GM19455 (cell line): Measurements from ENCODE around the gene EPHA6.

ENCODE experiments used
- ATAC-seq: cut with Tn5 transposase; IDR thresholded peaks from one replicate; pipeline ENCODE4 v1.9.1; 2021; ENCODE audit not compliant: unreplicated experiment

Gene EPHA6

GRCh38 chr3:96813820-96814650 is at the start of gene EPHA6:
EPHA6 (plus strand) TSS chr3:96814594.
- peak; percentile 17 for ATAC-seq

GRCh38 chr3:96776818-96777217 is 37.6 kb upstream of the EPHA6 start:
- ATAC-seq = no peak

- no peak for ATAC-seq
Observed at GRCh38 chr3:96779810-96780209, 34.6 kb upstream of the EPHA6 start.

- no peak for ATAC-seq
Observed at GRCh38 chr3:96796101-96796500, 18.3 kb upstream of the EPHA6 start.

GRCh38 chr3:96803870-96804269 is 10.5 kb upstream of the EPHA6 start:
- ATAC-seq = no peak

GRCh38 chr3:96806341-96806740 is 8.1 kb upstream of the EPHA6 start:
- ATAC-seq = no peak

- ATAC-seq = peak; percentile 97
Observed at GRCh38 chr3:96813134-96813819, 1.1 kb upstream of the EPHA6 start.

- no peak for ATAC-seq
Observed at GRCh38 chr3:96814651-96815567, 515 bp downstream of the EPHA6 start.

GRCh38 chr3:96831175-96831574 is 16.8 kb downstream of the EPHA6 start:
- ATAC-seq = no peak

GRCh38 chr3:96833301-96833700 is 18.9 kb downstream of the EPHA6 start:
- ATAC-seq = no peak

- ATAC-seq = no peak
Observed at GRCh38 chr3:96836153-96836915, 21.9 kb downstream of the EPHA6 start.

GRCh38 chr3:96843505-96844203 is 29.3 kb downstream of the EPHA6 start:
- no peak for ATAC-seq

GRCh38 chr3:96844204-96844514 is 29.8 kb downstream of the EPHA6 start:
- no peak for ATAC-seq

GRCh38 chr3:96852849-96853248 is 38.5 kb downstream of the EPHA6 start:
- no peak for ATAC-seq

- ATAC-seq = no peak
Observed at GRCh38 chr3:96860882-96861281, 46.5 kb downstream of the EPHA6 start.

- peak; percentile 59 for ATAC-seq
Observed at GRCh38 chr3:96863129-96863740, 48.8 kb downstream of the EPHA6 start.

- ATAC-seq = no peak
Observed at GRCh38 chr3:96865605-96866004, 51.2 kb downstream of the EPHA6 start.

- ATAC-seq = no peak
Observed at GRCh38 chr3:96869316-96869715, 54.9 kb downstream of the EPHA6 start.

- no peak for ATAC-seq
Observed at GRCh38 chr3:96877510-96877909, 63.1 kb downstream of the EPHA6 start.

- ATAC-seq = no peak
Observed at GRCh38 chr3:96900031-96900430, 85.6 kb downstream of the EPHA6 start.
